ENCODE measurements around the gene FNDC1.

GRCh38 chr6:159161839-159162238 is 7.4 kb upstream of the FNDC1 start:
- TF ChIP-seq CTCF (conservative IDR thresholded peaks at IDR 0.05 in 1 of 2, IDR thresholded peaks at IDR 0.05 in 1 of 2; ENCODE audit: low read depth in 1 of 2, low read length in 2 of 2) = no peak
- TF ChIP-seq EZH2 (IDR thresholded peaks at IDR 0.05; ENCODE audit: low read length, missing control alignments) = no peak
